SK-N-SH (cell line): ENCODE data around the gene ADGRL3. TPM values are rescaled to one million over a fixed set of nuclear protein-coding genes. Genes with fewer than 3 reads are reported as not detected.

Source experiments
- CTCF ChIA-PET: fragments of 300-600, 350-600 bp; formaldehyde crosslinking; extraction: SDS; loops from one replicate; lab custom pipeline; 2021; lab: Yijun Ruan, JAX
- POLR2A ChIA-PET: fragments of 350-600 bp; sonication (Branson Sonifier 250); formaldehyde crosslinking; extraction: SDS; loops from one replicate; lab custom pipeline; 2020; ENCODE audit warnings: antibody characterized with exemption, inconsistent platforms; lab: Yijun Ruan, JAX
- DNase-seq: peaks from one replicate; pipeline ENCODE4 v3.0.0; 2012
- H2AFZ ChIP-seq: fragments of 200-600 bp; sonication (generic); 2 replicates; pipeline ENCODE4 v1.8.1; 2016; ENCODE audit warnings: antibody characterized with exemption, mild to moderate bottlenecking, low read depth
- H3F3A ChIP-seq: fragments of 200-600 bp; sonication (generic); replicated peaks from 2 replicates; pipeline ENCODE3; 2016; ENCODE audit warnings: antibody characterized with exemption, mild to moderate bottlenecking; ENCODE audit not compliant: insufficient read depth
- H3K27ac ChIP-seq, 2 experiments: fragments of 200-500 bp in 1 of 2; fragments of 200-600 bp in 1 of 2; sonication (Bioruptor generic) in 1 of 2; sonication (generic), shearing (Covaris generic) in 1 of 2; 2 replicates each; pipeline versions ENCODE4 v1.5.1 to v1.6.1; 2014 to 2016; ENCODE audit warnings: low read depth in 2 of 2, inconsistent platforms in 1 of 2, low read length in 1 of 2, mild to moderate bottlenecking in 1 of 2, mixed read lengths in 1 of 2
- H3K27me3 ChIP-seq: fragments of 200-600 bp; sonication (generic), shearing (Covaris generic); 2 replicates; pipeline ENCODE4 v1.6.1; 2016; ENCODE audit warnings: mixed run types; ENCODE audit not compliant: insufficient read depth
- H3K36me3 ChIP-seq, 2 experiments: fragments of 200-500 bp in 1 of 2; fragments of 200-600 bp in 1 of 2; sonication (Bioruptor generic) in 1 of 2; sonication (generic) in 1 of 2; replicated peaks in 1 of 2; 2 replicates each; pipeline versions ENCODE3 to v1.5.1; 2014 to 2016; ENCODE audit warnings: low read length in 1 of 2, mild to moderate bottlenecking in 1 of 2; ENCODE audit not compliant: insufficient read depth in 2 of 2, control insufficient read depth in 1 of 2
- H3K4me1 ChIP-seq, 2 experiments: fragments of 200-500 bp in 1 of 2; fragments of 200-600 bp in 1 of 2; sonication (Bioruptor generic) in 1 of 2; sonication (generic), shearing (Covaris generic) in 1 of 2; 2 replicates each; pipeline versions ENCODE4 v1.5.1 to v1.6.1; 2014 to 2016; ENCODE audit warnings: low read depth in 1 of 2, low read length in 1 of 2, mixed run types in 1 of 2; ENCODE audit not compliant: insufficient read depth in 2 of 2, control insufficient read depth in 1 of 2
- H3K4me2 ChIP-seq: fragments of 200-600 bp; sonication (generic), shearing (Covaris generic); 2 replicates; pipeline ENCODE4 v1.6.1; 2017; ENCODE audit warnings: mixed run types
- H3K4me3 ChIP-seq, 2 experiments: fragments of 200-500 bp in 1 of 2; fragments of 200-600 bp in 1 of 2; sonication (Bioruptor generic) in 1 of 2; sonication (generic), shearing (Covaris generic) in 1 of 2; 2 replicates each; pipeline versions ENCODE4 v1.5.1 to v1.8.1; 2014 to 2016; ENCODE audit warnings: low read depth in 2 of 2, inconsistent platforms in 1 of 2, low read length in 1 of 2, mild to moderate bottlenecking in 1 of 2, mixed read lengths in 1 of 2, moderate library complexity in 1 of 2
- H3K79me2 ChIP-seq: fragments of 200-600 bp; sonication (generic); 2 replicates; pipeline ENCODE4 v1.8.1; 2017; ENCODE audit warnings: mild to moderate bottlenecking; ENCODE audit not compliant: insufficient read depth
- H3K9ac ChIP-seq: fragments of 200-600 bp; sonication (generic); 2 replicates; pipeline ENCODE4 v1.6.1; 2017; ENCODE audit warnings: mixed run types
- H3K9me2 ChIP-seq: fragments of 200-600 bp; sonication (generic); 2 replicates; pipeline ENCODE4 v1.6.1; 2017; ENCODE audit warnings: mixed run types
- H3K9me3 ChIP-seq: fragments of 200-600 bp; sonication (generic); 2 replicates; pipeline ENCODE4 v1.6.1; 2017; ENCODE audit warnings: mixed run types, mild to moderate bottlenecking, moderate library complexity
- H4K20me1 ChIP-seq: fragments of 200-600 bp; sonication (generic); 2 replicates; pipeline ENCODE4 v1.6.1; 2017; ENCODE audit warnings: mild to moderate bottlenecking, mixed run types; ENCODE audit not compliant: insufficient read depth
- ELF1 ChIP-seq: IDR thresholded peaks from 2 replicates; pipeline ENCODE4 v1.4.0; 2012
- EP300 ChIP-seq, 2 experiments: IDR thresholded peaks; 2 replicates each; pipeline versions ENCODE4 v1.4.0 to v1.6.1; 2012; ENCODE audit warnings: borderline replicate concordance in 1 of 2, low read depth in 1 of 2, low read length in 1 of 2
- FOSL2 ChIP-seq: IDR thresholded peaks from 2 replicates; pipeline ENCODE4 v1.4.0; 2012; ENCODE audit warnings: low read depth, mild to moderate bottlenecking, moderate library complexity, borderline replicate concordance
- FOXJ3 ChIP-seq: sonication (generic); formaldehyde crosslinking; IDR thresholded peaks from 2 replicates; pipeline ENCODE4 v1.5.1; 2020; ENCODE audit warnings: mild to moderate bottlenecking, missing genetic modification reagents
- FOXM1 ChIP-seq: IDR thresholded peaks from 2 replicates; pipeline ENCODE4 v1.4.0; 2012; ENCODE audit warnings: low read depth, mild to moderate bottlenecking
- JUND ChIP-seq: IDR thresholded peaks from 2 replicates; pipeline ENCODE4 v1.4.0; 2012
- MXI1 ChIP-seq: IDR thresholded peaks from 2 replicates; pipeline ENCODE4 v1.6.1; 2012; ENCODE audit warnings: mild to moderate bottlenecking, low read depth, low read length, improper control_type of control experiment
- NFIC ChIP-seq: IDR thresholded peaks from 2 replicates; pipeline ENCODE4 v1.4.0; 2012; ENCODE audit warnings: borderline replicate concordance
- NRF1 ChIP-seq: IDR thresholded peaks from 2 replicates; pipeline ENCODE4 v1.6.1; 2012; ENCODE audit warnings: low read depth, mild to moderate bottlenecking, low read length
- RAD21 ChIP-seq: IDR thresholded peaks from 2 replicates; pipeline ENCODE4 v1.6.1; 2012; ENCODE audit warnings: mild to moderate bottlenecking, low read length
- RCOR1 ChIP-seq: fragments of 150-350 bp; IDR thresholded peaks from 2 replicates; pipeline ENCODE4 v1.6.1; 2017; ENCODE audit warnings: antibody characterized with exemption, low read length
- RFX5 ChIP-seq: IDR thresholded peaks from 2 replicates; pipeline ENCODE4 v1.6.1; 2012; ENCODE audit warnings: mild to moderate bottlenecking, improper control_type of control experiment, low read length
- RXRA ChIP-seq: IDR thresholded peaks from 2 replicates; pipeline ENCODE4 v1.4.0; 2012; ENCODE audit warnings: low read depth, mild to moderate bottlenecking, borderline replicate concordance
- SIN3A ChIP-seq: IDR thresholded peaks from 2 replicates; pipeline ENCODE4 v1.6.1; 2012; ENCODE audit warnings: low read depth, mild to moderate bottlenecking, low read length, moderate library complexity, borderline replicate concordance
- SMC3 ChIP-seq: IDR thresholded peaks from 2 replicates; pipeline ENCODE4 v1.6.1; 2012; ENCODE audit warnings: low read depth, low read length, improper control_type of control experiment
- TAF1 ChIP-seq: IDR thresholded peaks from 2 replicates; pipeline ENCODE4 v1.6.1; 2012; ENCODE audit warnings: low read depth, mild to moderate bottlenecking, low read length, moderate library complexity, borderline replicate concordance
- WGBS: methylation state at CpG from one replicate; pipeline ENCODE4 v1.1.6; 2017; ENCODE audit warnings: low lambda C conversion rate; 5-methylcytosine and 5-hydroxymethylcytosine counted together
- polyA plus RNA-seq, 3 experiments: library from polyadenylated mRNA; depleted of rRNA; stranded (reverse); fragments of >200 nt; gene quantifications; 2 replicates each; pipeline ENCODE4 v1.2.3, GENCODE V29; 2012
- TF ChIP-seq, protein P1 (sequence below): fragments of 200-600 bp; sonication (generic); IDR thresholded peaks from 2 replicates; pipeline ENCODE4 v1.6.1; 2017; ENCODE audit warnings: antibody characterized with exemption, mild to moderate bottlenecking, moderate library complexity
- TF ChIP-seq, protein P2 (sequence below): fragments of 150-350 bp; IDR thresholded peaks from 2 replicates; pipeline ENCODE4 v1.6.1; 2017; ENCODE audit warnings: antibody characterized with exemption, low read length, low read depth, borderline replicate concordance
- TF ChIP-seq, protein P3 (sequence below): IDR thresholded peaks from 2 replicates; pipeline ENCODE4 v1.4.0; 2012; ENCODE audit warnings: low read depth, borderline replicate concordance

Gene ADGRL3
- polyA plus RNA-seq, 1 of the 3 experiments (the other 2 are of a cell fraction), result 0.03 TPM

DNA sequence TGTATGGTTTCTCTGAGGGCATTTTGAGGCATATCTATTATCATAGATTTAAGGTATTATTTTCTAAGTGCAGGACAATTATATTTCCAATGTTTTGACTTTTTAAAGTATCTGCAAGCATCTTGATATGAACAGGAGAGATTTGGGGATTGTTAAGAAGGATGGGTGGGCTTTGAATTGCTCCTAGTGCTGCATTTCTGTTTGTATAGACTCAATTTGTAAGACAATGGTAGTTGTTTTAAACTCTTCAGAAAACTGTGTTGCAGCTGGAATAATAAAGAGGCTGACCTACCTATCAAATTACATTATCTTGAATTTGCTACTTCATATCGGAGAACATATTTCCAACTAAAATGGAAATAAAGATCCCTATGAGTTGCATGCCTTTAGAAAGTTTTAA, 570.3 kb downstream of the ADGRL3 start:
- TF ChIP-seq, protein P1, sequence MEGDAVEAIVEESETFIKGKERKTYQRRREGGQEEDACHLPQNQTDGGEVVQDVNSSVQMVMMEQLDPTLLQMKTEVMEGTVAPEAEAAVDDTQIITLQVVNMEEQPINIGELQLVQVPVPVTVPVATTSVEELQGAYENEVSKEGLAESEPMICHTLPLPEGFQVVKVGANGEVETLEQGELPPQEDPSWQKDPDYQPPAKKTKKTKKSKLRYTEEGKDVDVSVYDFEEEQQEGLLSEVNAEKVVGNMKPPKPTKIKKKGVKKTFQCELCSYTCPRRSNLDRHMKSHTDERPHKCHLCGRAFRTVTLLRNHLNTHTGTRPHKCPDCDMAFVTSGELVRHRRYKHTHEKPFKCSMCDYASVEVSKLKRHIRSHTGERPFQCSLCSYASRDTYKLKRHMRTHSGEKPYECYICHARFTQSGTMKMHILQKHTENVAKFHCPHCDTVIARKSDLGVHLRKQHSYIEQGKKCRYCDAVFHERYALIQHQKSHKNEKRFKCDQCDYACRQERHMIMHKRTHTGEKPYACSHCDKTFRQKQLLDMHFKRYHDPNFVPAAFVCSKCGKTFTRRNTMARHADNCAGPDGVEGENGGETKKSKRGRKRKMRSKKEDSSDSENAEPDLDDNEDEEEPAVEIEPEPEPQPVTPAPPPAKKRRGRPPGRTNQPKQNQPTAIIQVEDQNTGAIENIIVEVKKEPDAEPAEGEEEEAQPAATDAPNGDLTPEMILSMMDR, result no peak
- TF ChIP-seq JUND, result no peak
- no peak for TF ChIP-seq NRF1
- no peak for TF ChIP-seq RFX5
- TF ChIP-seq NFIC, result no peak
- no peak for TF ChIP-seq FOXJ3
- TF ChIP-seq SMC3, result no peak
- TF ChIP-seq ELF1, result no peak
- TF ChIP-seq FOXM1, result no peak
- TF ChIP-seq, protein P2, sequence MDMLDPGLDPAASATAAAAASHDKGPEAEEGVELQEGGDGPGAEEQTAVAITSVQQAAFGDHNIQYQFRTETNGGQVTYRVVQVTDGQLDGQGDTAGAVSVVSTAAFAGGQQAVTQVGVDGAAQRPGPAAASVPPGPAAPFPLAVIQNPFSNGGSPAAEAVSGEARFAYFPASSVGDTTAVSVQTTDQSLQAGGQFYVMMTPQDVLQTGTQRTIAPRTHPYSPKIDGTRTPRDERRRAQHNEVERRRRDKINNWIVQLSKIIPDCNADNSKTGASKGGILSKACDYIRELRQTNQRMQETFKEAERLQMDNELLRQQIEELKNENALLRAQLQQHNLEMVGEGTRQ, result no peak
- TF ChIP-seq TAF1, result no peak
- TF ChIP-seq RAD21, result no peak
- TF ChIP-seq EP300 (IDR thresholded peaks at IDR 0.05; ENCODE audit: borderline replicate concordance in 1 of 2, low read depth in 1 of 2, low read length in 1 of 2), result no peak
- no peak for TF ChIP-seq SIN3A
- TF ChIP-seq, protein P3, sequence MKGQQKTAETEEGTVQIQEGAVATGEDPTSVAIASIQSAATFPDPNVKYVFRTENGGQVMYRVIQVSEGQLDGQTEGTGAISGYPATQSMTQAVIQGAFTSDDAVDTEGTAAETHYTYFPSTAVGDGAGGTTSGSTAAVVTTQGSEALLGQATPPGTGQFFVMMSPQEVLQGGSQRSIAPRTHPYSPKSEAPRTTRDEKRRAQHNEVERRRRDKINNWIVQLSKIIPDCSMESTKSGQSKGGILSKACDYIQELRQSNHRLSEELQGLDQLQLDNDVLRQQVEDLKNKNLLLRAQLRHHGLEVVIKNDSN, result no peak
- Histone ChIP-seq H3K9ac (no peak overlapping the region), H3K27ac (no peak overlapping the region), H3K9me3 (no peaks in the 10 kb centered on the region), H2AFZ (no peak overlapping the region), H4K20me1 (no peaks in the 10 kb centered on the region), H3K36me3 (no peaks in the 10 kb centered on the region), H3K4me2 (no peak overlapping the region), H3F3A (no peaks in the 10 kb centered on the region), H3K4me3 (no peak overlapping the region), H3K9me2 (no peaks in the 10 kb centered on the region), H3K79me2 (no peaks in the 10 kb centered on the region), H3K27me3 (no peaks in the 10 kb centered on the region), H3K4me1 (no peaks in the 10 kb centered on the region)
- 69% methylated on average over 1 of the region's 1 CpG for WGBS
- CTCF ChIA-PET, result no interaction called here
- no peak for DNase-seq
- POLR2A ChIA-PET, result no interaction called here

DNA sequence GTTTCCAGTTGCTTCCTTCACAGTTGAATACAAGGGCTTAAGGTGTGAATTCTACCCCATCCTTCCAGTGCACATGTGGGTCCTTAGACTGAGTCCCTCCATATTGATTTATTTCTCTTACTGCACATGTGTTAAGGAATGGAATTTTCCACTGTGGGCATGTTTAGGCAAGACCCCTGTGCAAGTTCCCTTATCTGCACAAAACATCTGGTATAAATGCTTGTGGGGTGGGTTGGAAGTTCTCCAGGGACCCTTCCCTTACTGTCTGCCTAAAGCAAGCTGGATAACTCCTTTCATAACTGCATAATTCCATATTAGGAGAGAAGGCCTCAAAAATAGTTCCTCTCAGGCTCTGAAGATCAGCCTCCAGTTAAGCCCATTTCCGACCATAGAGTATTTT, 570.9 kb downstream of the ADGRL3 start:
- TF ChIP-seq MXI1 (no peak), EP300 (IDR thresholded peaks at IDR 0.05; ENCODE audit: borderline replicate concordance in 1 of 2, low read depth in 1 of 2, low read length in 1 of 2) (no peak), RXRA (no peak), FOSL2 (no peak), RCOR1 (no peak), FOXJ3 (no peak)
- Histone ChIP-seq H4K20me1 (no peaks in the 10 kb centered on the region), H3K9me2 (no peaks in the 10 kb centered on the region), H3K4me2 (no peak overlapping the region), H3K36me3 (no peaks in the 10 kb centered on the region), H3K27me3 (no peaks in the 10 kb centered on the region), H3F3A (no peaks in the 10 kb centered on the region), H2AFZ (no peak overlapping the region), H3K4me1 (no peaks in the 10 kb centered on the region), H3K9me3 (no peaks in the 10 kb centered on the region), H3K4me3 (no peak overlapping the region), H3K27ac (no peak overlapping the region), H3K9ac (no peak overlapping the region), H3K79me2 (no peaks in the 10 kb centered on the region)
- CTCF ChIA-PET, result no interaction called here
- POLR2A ChIA-PET, result no interaction called here
- WGBS, result 0% methylated on average over 1 of the region's 1 CpG
- no peak for DNase-seq
